Mesothelial cell of epicardium (in vitro differentiated cells): ENCODE data around the gene DBNL. TPM values are rescaled to one million over a fixed set of nuclear protein-coding genes. Genes with fewer than 3 reads are reported as not detected.

Experiments used
- DNase-seq, 2 experiments: peaks; one replicate each; pipeline ENCODE4 v3.0.0; 2021; ENCODE audit warnings: low spot score in 2 of 2; ENCODE audit not compliant: unreplicated experiment in 2 of 2
- H3K27ac Mint-ChIP-seq: 2 replicates; pipeline ENCODE4 v1.8.0; 2021; ENCODE audit warnings: mixed read lengths
- H3K27me3 Mint-ChIP-seq: 2 replicates; pipeline ENCODE4 v1.8.0; 2021; ENCODE audit warnings: low read depth, mixed read lengths
- H3K36me3 Mint-ChIP-seq: 2 replicates; pipeline ENCODE4 v1.8.0; 2021; ENCODE audit warnings: mixed read lengths
- H3K4me1 Mint-ChIP-seq: 2 replicates; pipeline ENCODE4 v1.8.0; 2021; ENCODE audit warnings: mixed read lengths
- H3K4me3 Mint-ChIP-seq: 2 replicates; pipeline ENCODE4 v1.8.0; 2021; ENCODE audit warnings: mild to moderate bottlenecking, moderate library complexity, mixed read lengths
- H3K9me3 Mint-ChIP-seq: 2 replicates; pipeline ENCODE4 v1.8.0; 2021; ENCODE audit warnings: mixed read lengths
- total RNA-seq: library from RNA; stranded (reverse); gene quantifications from 3 replicates; pipeline ENCODE4 v1.2.1, GENCODE V29; 2021
- TF ChIP-seq, protein P1 (sequence below): fragments of 200-600 bp; sonication (generic); IDR thresholded peaks from one replicate; pipeline ENCODE4 v1.5.0; 2021; ENCODE audit warnings: antibody characterized with exemption; ENCODE audit not compliant: unreplicated experiment

The DBNL gene
- total RNA-seq, 1 donor from 2014 or later = 70.9 TPM

DNA sequence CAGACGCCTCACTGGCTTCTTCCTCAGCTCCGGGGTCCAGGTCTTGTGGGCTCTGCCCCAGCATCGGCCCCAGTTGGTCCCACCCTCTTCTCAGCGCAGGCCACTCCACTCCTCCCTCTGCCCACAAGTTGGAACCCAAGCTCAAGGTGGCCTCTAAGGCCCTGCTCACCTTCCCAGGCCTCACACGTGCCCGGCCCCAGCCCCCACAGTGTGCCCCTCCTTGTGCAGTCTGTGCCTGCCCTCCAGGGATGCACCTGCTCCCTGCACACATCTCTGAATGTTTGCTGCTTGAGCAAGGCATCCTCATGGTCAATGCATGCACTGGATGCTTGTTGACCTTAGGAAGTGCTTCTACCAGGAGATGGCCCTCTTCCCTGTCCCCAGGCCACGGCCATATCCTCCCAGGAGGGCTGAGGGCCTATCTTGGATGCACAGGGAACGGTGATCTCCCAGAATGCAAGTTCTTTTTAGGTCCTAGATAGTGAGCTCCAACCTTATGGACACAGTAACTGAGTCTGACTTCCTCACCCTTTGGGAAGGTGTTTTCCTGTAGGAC lies 51.9 kb downstream of the DBNL start:
- no peaks in the 10 kb centered on the region for H3K27me3 Mint-ChIP-seq
- no peaks in the 10 kb centered on the region for H3K9me3 Mint-ChIP-seq
- DNase-seq = no peak
- H3K4me3 Mint-ChIP-seq = no peak overlapping the region
- H3K36me3 Mint-ChIP-seq = no peaks in the 10 kb centered on the region
- TF ChIP-seq, protein P1, sequence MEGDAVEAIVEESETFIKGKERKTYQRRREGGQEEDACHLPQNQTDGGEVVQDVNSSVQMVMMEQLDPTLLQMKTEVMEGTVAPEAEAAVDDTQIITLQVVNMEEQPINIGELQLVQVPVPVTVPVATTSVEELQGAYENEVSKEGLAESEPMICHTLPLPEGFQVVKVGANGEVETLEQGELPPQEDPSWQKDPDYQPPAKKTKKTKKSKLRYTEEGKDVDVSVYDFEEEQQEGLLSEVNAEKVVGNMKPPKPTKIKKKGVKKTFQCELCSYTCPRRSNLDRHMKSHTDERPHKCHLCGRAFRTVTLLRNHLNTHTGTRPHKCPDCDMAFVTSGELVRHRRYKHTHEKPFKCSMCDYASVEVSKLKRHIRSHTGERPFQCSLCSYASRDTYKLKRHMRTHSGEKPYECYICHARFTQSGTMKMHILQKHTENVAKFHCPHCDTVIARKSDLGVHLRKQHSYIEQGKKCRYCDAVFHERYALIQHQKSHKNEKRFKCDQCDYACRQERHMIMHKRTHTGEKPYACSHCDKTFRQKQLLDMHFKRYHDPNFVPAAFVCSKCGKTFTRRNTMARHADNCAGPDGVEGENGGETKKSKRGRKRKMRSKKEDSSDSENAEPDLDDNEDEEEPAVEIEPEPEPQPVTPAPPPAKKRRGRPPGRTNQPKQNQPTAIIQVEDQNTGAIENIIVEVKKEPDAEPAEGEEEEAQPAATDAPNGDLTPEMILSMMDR = no peak
- no peak overlapping the region for H3K27ac Mint-ChIP-seq
- peaks cover 9% of the 10 kb centered on the region for H3K4me1 Mint-ChIP-seq

DNA sequence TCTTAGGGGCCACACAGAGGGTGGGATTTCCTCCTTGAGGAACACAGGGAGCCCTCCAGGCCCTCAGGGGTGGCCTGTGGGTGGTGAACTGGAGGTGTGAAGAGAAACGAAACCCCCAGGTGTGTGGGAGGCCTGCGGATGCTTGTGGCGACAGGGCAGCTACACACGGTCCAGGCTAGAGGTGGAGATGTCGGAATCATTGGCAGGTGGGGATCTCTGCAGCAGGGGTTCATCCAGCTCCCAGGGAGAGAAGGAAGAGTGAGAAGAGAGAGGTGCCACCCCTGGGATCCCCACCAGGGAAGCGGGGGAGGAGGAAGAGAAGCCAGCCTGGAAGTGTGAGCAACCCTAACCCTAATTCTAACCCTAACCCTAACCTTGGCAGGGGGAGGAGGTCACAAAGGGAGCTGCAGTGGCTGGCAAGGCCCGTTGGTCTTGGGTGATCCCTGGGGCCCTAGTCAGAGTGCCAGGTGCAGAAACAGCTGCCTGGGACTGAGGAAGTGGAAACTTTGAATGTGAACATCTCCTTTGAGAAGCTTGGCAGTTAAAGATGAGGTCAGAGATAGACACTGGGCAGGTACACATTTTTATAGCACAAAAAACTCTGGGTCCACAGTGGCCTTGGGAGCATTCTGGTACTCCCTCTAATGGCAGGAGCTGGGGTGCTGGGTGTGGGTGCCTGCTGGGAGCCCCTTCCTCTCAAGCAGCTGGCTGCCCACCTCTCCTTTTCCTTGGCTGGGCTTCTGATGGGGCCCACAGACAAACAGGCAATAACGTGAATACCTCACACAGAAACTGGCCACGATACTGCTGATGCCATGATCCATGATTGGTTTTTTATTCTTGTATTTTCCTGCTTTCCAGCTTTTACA lies 52.8 kb downstream of the DBNL start:
- Mint-ChIP-seq H3K4me1 (peaks cover 9% of the 10 kb centered on the region), H3K27me3 (peaks cover 2% of the 10 kb centered on the region), H3K27ac (no peak overlapping the region), H3K9me3 (no peaks in the 10 kb centered on the region), H3K4me3 (no peak overlapping the region), H3K36me3 (no peaks in the 10 kb centered on the region)
- no peak for DNase-seq
- TF ChIP-seq, protein P1 = no peak

DNA sequence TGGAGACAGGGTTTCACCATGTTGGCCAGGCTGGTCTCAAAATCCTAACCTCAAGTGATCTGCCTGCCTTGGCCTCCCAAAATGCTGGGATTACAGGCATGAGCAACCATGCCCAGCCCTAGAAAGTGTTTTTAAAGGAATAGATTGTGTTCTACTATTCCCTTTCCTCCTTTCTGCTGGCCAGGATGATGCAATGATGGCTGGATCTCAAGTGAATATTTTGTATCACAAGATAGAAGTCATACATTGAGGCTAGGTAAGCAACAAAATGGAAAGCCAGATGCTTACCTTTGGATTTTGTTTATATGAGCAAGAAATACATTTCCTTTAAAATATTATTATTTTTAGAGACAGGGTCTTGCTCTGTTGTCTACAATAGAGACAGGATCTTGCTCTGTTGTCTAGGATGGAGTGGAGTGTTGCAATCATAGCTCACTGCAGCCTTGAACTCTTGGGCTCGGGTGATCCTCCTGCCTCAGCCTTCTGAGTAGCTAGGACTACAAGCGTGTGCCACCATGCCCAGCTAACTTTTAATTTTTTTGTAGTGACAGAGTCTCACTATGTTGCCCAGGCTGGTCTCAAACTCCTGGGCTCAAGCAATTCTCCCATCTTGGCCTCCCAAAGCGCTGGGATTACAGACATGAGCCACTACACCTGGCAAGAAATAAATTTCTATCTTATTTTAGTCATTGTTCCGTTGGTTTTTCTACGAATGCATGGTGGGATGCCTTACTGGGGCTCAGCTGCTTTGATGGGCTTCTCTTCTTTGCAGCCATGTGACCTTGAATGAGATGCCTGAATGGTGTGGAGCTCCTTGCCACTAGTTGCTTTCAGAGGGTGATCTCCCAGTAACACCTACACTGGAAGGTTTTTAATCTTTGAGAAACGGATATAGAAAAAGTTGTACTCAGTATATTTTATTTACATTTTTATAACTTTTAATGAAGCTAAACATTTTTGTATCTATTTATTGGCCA lies 53.9 kb downstream of the DBNL start:
- no peak for DNase-seq
- Mint-ChIP-seq H3K36me3 (no peaks in the 10 kb centered on the region), H3K27ac (no peak overlapping the region), H3K4me1 (peaks cover 11% of the 10 kb centered on the region), H3K4me3 (no peak overlapping the region), H3K27me3 (peaks cover 11% of the 10 kb centered on the region), H3K9me3 (no peaks in the 10 kb centered on the region)
- TF ChIP-seq, protein P1 = no peak

DNA sequence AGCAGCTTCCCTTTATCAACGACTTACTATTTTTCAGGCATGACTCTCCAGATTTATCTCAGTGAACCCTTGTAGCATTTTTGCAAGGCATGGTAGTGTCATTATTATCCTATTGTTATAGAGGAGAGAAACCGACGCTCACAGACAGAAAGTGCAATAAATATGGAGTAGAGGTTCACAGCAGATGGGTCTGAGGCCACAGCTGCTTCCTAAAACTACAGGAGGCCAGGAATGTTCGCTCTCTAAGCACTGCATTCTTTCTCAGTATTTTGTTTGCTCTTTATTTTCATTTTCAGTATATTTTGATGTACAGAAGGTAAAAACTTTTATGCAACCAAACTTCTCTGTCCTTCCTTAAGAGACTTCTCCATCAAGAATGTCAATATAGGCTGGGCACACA lies 55.2 kb downstream of the DBNL start:
- H3K4me1 Mint-ChIP-seq = peaks cover 10% of the 10 kb centered on the region
- H3K27me3 Mint-ChIP-seq = peaks cover 13% of the 10 kb centered on the region
- no peaks in the 10 kb centered on the region for H3K36me3 Mint-ChIP-seq
- no peak overlapping the region for H3K4me3 Mint-ChIP-seq
- no peak overlapping the region for H3K27ac Mint-ChIP-seq
- no peaks in the 10 kb centered on the region for H3K9me3 Mint-ChIP-seq
- TF ChIP-seq, protein P1 = no peak
- DNase-seq = no peak

DNA sequence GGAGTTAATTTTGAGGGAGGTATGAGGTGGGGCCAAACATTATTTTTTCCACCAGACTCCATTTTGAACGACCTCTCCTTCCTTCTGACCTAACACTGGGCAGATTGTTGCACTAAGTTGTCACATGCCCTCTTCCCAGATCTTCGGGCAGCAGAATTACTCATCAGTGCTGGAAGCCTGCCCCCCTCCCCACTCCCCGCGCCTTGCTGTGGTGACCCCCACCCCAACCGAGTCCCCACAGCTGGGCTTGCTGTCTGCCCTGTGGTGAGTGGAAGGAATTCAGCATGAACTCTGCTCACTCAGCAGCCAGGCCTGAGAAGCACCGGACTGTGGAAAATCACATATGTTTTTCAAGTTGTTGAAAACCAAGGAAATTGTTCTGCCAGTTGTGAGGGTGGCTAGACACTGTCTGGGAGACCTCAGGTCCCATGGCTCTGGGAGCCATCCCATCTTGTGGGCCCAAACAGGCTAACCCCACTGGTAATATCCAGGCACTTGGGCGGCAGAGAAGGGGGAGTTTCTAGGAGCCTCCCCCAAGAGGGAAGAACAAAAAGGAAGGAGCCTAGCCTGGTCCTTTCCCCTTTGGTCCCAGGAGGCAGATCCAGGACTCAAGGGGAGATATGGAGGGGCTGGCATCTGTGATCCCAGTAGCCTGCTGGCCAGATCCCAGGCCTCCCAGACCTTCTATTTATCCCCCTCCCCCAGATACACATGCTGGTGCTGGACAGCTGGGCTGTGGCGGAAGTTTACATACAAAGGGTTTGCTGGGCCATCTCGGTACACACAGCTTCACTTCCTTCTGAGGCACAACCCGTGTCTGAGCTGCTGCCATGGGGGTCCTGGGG lies 56.2 kb downstream of the DBNL start:
- Mint-ChIP-seq H3K9me3 (no peaks in the 10 kb centered on the region), H3K27ac (peak overlapping the region; percentile 85), H3K27me3 (peaks cover 13% of the 10 kb centered on the region), H3K4me1 (peaks cover 12% of the 10 kb centered on the region), H3K36me3 (no peaks in the 10 kb centered on the region), H3K4me3 (no peak overlapping the region)
- TF ChIP-seq, protein P1 = no peak
- DNase-seq = no peak
